HG03521 (cell line): Measurements from ENCODE around the gene LTBP1.
A peak's percentile ranks its signal among the peaks of the same experiment; 100 is the strongest.

ENCODE experiments used
- ATAC-seq: cut with Tn5 transposase; IDR thresholded peaks from one replicate; pipeline ENCODE4 v1.9.1; 2021; ENCODE audit warnings: mild to moderate bottlenecking, moderate library complexity; ENCODE audit not compliant: unreplicated experiment

Gene LTBP1

DNA sequence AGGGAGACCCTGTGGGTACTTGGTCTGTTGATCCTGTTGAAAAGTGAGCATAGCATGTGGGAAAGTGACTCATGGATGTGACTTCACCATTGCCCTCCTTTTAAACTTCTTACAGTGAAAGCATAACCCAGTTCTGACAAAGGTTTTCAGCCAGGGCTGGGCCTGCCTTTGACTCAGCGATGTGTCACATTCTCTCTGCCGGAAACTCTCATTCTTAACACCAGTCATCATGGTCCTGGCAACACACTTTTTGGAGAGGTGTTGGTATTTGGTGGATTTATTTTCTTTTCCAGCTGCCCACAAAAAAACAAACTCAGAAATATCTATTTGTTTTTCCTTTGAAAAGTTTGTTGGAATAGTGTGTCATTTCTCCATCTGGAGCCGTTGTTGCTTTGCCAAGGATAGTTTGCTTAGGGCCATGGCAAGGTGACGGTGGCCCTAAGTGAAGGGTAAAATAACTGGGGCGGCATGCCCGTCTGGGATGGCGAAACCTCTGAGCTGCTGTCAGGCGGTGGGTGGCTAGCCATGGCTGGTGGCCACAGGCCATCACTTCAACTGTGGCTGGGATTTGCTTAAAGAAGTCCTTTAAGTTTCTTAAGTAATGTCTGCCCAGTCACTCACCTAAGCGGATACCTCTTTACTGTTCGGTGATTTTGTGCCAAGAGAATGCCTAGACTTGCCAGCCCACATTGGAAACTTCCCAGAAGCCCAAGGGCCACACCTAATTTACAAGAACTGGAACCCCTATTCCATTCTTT, 123.3 kb downstream of the LTBP1 start:
- ATAC-seq: peak; percentile 65

- ATAC-seq: no peak
Measured at GRCh38 chr2:33071591-33071990, 124.8 kb downstream of the LTBP1 start.

GRCh38 chr2:33072614-33073013, 125.9 kb downstream of the LTBP1 start:
- no peak for ATAC-seq

DNA sequence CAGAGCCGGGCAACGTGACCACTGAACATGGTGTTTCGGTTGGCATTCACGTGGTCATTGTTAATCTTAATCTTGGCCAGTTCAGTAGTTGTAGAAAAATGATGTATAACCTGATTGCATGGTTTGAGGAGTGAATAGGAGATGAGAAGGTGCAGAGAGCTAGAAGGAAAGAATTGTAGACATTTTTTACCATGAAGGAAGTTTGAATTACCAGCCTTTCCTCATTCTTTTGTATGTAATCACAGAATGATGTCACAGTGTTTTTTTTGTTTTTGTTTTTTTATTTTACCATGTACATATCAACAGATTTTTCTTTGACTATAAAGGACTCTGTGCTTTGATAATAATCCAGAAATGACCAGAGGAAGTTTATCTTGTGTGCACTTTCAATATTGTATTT, 126.3 kb downstream of the LTBP1 start:
- ATAC-seq: no peak

GRCh38 chr2:33074197-33074596, 127.4 kb downstream of the LTBP1 start:
- ATAC-seq: no peak

GRCh38 chr2:33077311-33077710, 130.6 kb downstream of the LTBP1 start:
- no peak for ATAC-seq

DNA sequence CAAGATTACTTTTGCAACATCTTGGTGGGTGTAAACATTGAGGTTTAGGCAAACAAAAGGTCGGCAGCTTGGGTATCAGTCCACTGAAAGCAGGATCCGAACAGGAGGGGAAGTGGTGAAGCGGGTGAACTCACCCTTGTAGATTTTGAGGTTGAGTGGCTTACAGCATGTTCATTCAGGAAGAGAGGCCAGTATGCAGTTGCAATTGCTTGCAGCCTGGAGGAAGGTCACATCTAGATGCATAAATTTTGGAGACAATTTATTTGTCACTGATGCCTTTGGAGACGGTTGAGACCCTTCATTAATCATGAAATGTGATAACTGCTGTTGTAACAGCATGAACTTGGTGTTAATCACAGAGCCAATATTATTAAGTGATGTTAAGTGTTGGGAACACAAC, 131.1 kb downstream of the LTBP1 start:
- ATAC-seq: no peak

DNA sequence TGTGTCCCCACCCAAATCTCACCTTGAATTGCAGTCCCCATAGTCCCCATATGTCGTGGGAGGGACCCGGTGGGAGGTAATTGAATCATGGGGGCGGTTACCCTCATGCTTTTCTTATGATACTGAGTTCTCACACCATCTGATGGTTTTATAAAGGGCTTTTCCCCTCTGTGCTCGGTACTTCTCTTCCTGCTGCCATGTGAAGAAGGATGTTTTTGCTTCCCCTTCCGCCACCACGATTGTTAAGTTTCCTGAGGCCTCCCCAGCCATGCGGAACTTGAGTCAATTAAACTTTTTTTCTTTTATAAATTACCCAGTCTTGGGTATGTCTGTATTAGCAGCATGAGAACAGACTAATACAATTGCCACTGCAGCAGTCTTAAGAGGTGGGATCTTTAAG, 134.9 kb downstream of the LTBP1 start:
- ATAC-seq: no peak

GRCh38 chr2:33083699-33084387, 137.1 kb downstream of the LTBP1 start:
- no peak for ATAC-seq

DNA sequence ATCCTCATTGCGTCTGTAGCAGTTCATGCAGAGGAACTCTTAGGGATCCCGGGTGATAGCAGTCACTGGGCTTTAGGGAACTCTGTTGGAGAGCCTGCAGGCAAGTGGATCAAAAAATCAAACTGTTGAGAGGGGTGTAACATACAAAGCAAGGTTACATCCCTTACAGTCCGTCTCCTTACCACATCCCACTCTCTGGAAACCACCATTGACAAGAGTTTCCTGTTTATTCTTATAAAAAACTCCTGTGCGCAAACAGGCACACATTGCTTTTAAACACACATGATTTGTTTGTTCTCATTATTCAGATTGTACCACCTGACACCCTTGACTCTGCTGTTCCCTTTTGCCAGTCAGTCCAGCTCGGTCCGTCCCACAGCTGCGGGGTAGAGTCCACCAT, 137.7 kb downstream of the LTBP1 start:
- ATAC-seq: no peak

DNA sequence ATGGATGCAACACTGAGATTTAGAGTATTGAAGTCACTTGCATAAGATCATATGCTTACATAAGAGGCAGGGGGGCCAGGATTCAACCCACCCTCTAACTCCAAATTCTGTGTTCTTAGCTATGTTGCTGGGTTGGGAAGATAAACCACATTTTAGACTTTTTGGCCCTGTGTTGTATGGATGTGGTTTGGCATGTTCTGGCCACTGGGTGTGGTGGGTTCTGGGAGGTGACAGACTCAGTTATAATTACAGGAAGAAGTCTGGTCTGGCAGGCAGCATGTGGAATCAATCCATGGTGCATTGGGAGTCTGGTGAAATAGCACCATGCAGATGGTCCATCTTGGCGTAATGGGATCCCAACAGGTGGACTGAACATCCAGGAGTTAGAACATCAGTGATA, 138.9 kb downstream of the LTBP1 start:
- ATAC-seq: no peak

DNA sequence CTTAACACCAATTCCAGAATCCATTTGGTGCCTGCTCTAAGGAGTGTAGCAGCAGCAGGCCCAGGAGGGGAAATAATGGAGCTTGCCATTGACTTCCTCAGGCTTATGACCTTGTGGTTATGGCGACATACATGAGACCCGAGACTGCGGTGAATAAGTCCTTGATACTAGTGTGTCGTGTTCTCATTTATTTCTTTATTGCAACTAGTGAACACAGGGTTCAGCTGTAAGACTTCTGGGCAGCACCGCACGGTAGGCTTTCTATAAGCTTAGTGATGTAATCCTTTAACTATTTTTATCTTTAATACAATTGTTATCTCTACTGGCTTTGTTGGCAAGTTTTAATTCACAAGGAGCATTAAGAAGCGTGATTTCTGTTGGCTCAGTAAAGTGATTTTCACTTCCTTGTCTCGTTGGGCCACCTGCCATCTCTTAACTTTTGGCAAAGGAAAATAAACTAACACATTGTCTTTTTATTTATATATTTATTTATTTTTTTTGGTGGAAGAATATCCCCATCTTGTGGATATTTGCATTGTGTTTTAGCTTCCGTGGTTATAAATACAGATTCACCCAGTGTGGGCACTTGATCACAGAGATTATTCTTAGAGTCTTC, 139.8 kb downstream of the LTBP1 start:
- no peak for ATAC-seq

- no peak for ATAC-seq
Measured at GRCh38 chr2:33090553-33091134, 143.9 kb downstream of the LTBP1 start.

GRCh38 chr2:33091541-33092123, 144.9 kb downstream of the LTBP1 start:
- no peak for ATAC-seq

DNA sequence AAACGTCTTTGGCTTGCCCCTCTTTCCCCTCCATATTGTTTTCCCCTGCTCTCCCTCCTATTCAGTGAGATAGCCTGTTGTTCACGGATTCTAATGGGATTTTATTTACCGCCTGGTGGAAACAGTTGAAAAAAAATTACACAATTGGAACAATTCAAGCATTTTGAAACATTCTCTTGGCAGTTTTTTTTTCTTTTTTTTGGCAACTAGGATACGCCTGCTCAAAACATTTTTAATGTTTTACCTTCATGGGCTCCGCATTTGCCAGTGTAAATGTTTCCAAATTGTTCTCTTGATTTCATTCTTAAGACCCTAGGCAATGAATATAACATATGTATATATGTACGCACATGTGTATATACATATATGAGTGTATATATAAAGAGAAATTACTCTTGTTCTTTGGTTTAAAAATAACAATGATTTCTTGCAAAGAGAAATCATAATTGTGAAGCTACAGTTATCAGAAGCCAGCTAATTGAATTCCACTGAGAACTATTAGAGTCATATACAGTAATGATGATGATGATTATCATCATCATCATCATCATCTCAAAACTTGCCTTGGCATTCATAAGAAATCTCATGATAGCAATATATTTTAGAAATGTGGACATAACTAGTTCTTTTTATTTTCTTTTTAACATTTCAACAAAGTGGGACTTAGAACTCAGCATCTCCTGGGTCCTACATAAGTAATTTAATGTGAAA, 146.7 kb downstream of the LTBP1 start:
- ATAC-seq: no peak

- ATAC-seq: no peak
Measured at GRCh38 chr2:33094303-33094702, 147.6 kb downstream of the LTBP1 start.

GRCh38 chr2:33099989-33100388, 153.2 kb downstream of the LTBP1 start:
- no peak for ATAC-seq

- ATAC-seq: no peak
Measured at GRCh38 chr2:33100921-33101320, 154.2 kb downstream of the LTBP1 start.

GRCh38 chr2:33104052-33104623, 157.4 kb downstream of the LTBP1 start:
- no peak for ATAC-seq

DNA sequence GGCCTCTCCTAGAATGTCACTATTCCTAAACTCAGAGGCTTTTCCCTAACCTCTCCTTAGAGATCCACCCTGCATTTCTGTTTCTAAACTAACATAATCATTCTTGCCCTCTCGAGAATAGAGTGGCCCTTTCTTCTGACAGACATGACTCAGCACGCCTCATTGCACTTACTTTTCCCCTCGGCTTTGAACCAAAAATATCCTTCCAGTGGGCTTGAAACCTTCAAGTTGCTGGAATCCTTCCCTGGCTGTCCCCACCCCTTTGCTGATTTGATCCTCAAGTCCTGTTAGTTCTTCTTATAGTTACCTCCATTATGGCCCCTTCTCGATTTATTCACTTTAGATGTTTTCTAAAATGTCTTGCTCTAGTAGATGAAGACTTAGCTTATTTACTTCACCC, 158.0 kb downstream of the LTBP1 start:
- ATAC-seq: no peak
